AG09319 (cell line): ENCODE measurements around the gene PRKAG2.

ENCODE experiments used
- DNase-seq: peaks from one replicate; pipeline ENCODE4 v3.0.0-alpha.2; 2010; ENCODE audit warnings: low read depth; ENCODE audit errors: extremely low read depth
- TF ChIP-seq, protein P1 (sequence below): IDR thresholded peaks from 2 replicates; pipeline ENCODE4 v1.5.1; 2011; ENCODE audit warnings: low read depth, mild to moderate bottlenecking, inconsistent platforms, low read length, moderate library complexity

PRKAG2 gene

DNA sequence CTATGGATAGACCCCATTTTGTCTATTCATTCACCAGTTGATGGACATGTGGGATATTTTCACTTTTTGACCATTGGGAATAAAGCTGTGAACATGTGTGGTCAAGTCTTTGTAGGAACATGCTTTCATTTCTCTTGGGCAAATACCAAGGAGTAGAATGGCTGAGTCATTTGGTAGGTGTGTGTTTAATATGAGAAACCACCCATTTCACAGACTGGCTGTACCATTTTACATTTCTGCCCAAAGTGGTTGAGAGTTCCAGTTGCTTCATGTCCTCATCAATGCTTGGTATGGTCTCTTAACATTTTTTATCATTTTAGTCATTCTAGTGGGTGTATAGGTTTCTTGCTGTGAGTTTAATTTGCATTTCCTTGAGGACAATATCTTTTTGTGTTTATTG lies 232.4 kb downstream of the PRKAG2 start:
- TF ChIP-seq, protein P1, sequence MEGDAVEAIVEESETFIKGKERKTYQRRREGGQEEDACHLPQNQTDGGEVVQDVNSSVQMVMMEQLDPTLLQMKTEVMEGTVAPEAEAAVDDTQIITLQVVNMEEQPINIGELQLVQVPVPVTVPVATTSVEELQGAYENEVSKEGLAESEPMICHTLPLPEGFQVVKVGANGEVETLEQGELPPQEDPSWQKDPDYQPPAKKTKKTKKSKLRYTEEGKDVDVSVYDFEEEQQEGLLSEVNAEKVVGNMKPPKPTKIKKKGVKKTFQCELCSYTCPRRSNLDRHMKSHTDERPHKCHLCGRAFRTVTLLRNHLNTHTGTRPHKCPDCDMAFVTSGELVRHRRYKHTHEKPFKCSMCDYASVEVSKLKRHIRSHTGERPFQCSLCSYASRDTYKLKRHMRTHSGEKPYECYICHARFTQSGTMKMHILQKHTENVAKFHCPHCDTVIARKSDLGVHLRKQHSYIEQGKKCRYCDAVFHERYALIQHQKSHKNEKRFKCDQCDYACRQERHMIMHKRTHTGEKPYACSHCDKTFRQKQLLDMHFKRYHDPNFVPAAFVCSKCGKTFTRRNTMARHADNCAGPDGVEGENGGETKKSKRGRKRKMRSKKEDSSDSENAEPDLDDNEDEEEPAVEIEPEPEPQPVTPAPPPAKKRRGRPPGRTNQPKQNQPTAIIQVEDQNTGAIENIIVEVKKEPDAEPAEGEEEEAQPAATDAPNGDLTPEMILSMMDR, result no peak
- DNase-seq, result no peak

DNA sequence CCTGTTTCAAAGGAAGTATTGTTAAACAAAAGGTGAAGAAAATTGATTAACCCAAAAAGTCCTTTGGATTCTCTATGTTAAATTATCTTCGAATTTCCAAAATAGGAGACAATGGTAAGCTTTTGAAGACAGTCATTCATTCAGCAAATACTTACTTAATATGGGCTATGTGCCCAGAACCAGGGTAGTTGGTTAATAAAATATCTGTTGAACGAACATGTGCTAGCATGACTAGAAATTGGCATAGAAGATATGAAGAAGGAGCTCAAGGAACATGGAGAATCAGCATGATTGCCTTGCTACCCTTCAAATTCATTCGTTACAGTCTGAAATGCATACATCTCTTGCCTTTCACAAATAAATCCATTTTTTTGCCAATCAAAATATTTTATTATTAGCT lies 234.2 kb downstream of the PRKAG2 start:
- no peak for DNase-seq
- TF ChIP-seq, protein P1, result no peak

DNA sequence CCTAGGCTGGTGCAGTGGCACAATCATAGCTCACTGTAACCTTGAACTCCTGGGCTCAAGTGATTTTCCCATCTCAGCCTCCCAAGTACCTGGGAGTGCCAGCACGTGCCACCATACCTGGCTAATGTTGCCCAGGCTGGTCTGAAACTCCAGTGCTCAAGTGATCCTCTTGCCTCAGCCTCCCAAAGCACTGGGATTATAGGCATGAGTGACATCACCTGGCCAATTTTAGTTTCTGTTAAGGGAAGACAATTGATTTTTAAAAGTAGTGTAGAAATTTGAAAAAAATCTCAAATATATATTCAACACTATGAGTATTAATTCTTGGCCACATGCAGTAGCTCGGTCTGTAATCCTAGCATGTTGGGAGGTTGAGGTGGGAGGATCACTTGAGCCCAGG lies 235.3 kb downstream of the PRKAG2 start:
- no peak for DNase-seq
- TF ChIP-seq, protein P1, result no peak

DNA sequence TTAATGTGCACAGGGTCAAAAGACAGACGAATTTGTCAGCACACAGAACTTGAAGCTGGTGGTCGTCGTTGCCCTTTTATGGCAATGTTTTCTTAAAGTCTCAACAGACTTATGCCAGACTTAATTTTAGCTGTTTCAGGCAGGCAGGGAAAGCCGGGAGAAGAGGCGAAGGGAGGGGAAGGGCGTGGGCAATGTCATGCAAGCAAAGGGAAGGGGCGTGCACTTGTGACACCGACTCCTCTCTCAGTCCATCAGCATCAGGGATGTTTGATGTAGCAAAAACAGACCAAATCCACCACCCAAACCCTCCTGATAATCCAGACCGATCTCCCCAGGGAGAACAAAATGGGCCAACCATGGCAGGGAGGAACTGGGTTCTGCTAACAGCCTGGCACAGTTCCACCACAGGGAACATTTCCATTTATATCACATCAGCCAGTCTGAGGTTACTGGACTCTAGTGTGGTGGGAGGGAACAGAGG lies 239.1 kb downstream of the PRKAG2 start:
- no peak for DNase-seq
- TF ChIP-seq, protein P1, result no peak

DNA sequence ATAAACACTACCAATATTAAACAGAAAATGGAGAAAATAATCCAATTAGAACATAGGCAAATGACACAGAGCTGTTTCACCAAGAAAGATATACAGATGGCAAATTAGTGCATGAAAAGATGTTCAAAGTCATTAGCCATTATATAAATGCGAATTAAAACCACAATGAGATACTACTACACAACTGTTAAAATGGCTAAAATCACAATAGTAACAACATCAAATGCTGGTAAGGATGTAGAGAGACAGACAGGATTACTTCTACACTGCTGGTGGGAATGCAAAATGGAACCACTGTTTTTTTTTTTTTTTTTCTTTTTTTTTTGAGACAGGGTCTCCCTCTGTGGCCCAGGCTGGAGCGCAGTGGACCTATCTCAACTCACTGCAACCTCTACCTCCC lies 242.3 kb downstream of the PRKAG2 start:
- TF ChIP-seq, protein P1, result no peak
- no peak for DNase-seq

DNA sequence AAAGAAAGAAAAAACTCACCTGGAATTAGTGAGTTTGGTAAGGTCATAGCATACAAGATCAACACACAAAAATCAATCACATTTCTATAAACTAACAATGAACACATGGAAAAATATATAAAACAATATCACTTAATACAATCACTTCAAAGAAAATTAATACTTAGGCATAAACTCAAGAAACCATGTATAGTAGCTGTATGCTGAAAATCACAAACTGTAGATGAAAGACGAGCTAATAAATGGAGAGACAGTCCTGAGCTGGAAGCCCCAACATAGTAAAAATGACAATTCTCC lies 243.5 kb downstream of the PRKAG2 start:
- TF ChIP-seq, protein P1, result no peak
- DNase-seq, result no peak

DNA sequence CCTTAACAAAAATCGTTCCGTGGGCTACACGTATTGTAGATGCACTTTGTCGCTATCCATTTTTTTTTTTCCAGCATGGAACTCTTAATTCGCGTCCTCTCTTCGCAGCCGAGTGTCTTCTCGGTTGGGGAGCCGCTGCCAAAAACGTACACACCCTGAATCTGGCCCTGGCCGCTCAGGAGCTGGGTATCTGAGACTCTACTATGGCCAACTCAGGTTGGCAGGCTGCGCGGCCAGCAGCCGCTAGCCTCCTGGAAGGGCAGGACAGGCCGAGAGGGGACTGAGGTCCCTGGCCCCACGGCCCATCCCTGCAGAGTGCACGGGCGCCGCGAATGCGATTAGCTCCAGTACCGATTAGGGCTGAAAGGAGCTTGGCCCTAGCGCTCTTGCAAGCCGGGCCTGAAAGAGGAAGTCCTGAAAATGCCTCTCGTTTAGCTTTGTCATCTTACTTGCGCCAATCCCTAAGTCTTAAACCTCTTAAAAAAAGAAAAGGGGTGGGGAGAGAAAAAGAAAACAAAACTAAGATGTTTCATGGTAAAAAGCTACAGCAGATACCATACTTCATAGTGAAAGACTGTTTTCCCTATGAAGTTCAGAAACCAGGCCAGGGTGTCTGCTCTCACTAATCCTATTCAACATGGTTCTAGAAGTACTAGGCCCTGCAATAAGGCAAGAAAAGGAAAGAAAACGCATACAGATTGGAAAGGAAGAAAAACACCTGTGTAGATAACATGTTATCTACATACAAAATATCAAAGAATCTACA lies 244.0 kb downstream of the PRKAG2 start:
- TF ChIP-seq, protein P1, result no peak
- DNase-seq, result no peak
